Cardiac fibroblast (primary cell): ENCODE measurements around the gene PCNX2.

Experiments used
- DNase-seq, 2 donors: peaks; one replicate each; pipeline versions ENCODE4 v3.0.0 to v3.0.0-alpha.2; 2010; ENCODE audit warnings: low read depth in 2 of 2
- H3K4me3 ChIP-seq, 2 donors: replicated peaks in 1 of 2; 1 replicate in 1 of 2; 2 replicates in 1 of 2; pipeline ENCODE4 v1.5.1; 2011; ENCODE audit warnings: low read depth in 2 of 2, low read length in 2 of 2, mild to moderate bottlenecking in 2 of 2, moderate library complexity in 1 of 2
- TF ChIP-seq, protein P1 (sequence below): IDR thresholded peaks from one replicate; pipeline ENCODE4 v1.5.1; 2011; ENCODE audit warnings: low read depth, mild to moderate bottlenecking, low read length, inconsistent platforms

PCNX2 gene

DNA sequence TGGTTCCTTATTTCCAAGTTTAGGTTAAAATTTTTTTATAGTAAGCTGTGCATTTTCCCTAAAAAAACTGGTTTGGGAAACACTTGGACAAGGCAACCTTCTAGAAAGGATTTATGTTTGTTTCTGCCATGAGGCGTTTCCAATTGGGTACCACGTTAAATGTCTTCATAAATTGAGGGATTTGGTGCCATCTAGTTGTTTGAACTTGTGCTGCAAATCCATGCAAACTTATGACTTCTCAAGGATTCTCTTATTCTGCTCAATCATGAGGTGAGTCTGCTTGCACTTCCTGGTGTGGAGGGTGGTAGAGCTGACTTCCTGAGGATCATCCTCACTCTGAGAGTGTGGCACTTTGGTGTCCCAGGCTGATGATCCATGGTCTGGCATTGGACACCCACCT lies 123.3 kb downstream of the PCNX2 start:
- H3K4me3 ChIP-seq = no peak overlapping the region
- peak; percentile 67 to 70 for DNase-seq
- TF ChIP-seq, protein P1, sequence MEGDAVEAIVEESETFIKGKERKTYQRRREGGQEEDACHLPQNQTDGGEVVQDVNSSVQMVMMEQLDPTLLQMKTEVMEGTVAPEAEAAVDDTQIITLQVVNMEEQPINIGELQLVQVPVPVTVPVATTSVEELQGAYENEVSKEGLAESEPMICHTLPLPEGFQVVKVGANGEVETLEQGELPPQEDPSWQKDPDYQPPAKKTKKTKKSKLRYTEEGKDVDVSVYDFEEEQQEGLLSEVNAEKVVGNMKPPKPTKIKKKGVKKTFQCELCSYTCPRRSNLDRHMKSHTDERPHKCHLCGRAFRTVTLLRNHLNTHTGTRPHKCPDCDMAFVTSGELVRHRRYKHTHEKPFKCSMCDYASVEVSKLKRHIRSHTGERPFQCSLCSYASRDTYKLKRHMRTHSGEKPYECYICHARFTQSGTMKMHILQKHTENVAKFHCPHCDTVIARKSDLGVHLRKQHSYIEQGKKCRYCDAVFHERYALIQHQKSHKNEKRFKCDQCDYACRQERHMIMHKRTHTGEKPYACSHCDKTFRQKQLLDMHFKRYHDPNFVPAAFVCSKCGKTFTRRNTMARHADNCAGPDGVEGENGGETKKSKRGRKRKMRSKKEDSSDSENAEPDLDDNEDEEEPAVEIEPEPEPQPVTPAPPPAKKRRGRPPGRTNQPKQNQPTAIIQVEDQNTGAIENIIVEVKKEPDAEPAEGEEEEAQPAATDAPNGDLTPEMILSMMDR = peak; percentile 43

DNA sequence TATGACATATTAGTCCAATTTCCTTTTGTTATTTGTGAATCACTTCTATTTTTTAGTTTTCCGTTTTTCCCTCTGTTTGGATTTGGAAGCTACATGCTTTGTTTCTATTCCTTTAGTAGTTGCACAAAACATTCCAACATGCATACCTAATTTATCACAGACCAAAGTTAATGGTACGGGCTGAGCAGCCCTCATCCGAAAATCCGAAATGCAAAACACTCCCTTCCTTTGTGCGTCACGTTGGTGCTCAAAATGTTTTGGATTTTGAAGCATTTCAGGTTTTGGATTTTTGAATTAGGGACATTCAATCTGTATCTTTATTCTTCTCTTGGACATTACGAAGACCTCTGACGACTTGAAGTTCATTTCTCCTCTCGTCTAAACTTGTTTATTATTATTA lies 124.8 kb downstream of the PCNX2 start:
- TF ChIP-seq, protein P1 = no peak
- H3K4me3 ChIP-seq = no peak overlapping the region

DNA sequence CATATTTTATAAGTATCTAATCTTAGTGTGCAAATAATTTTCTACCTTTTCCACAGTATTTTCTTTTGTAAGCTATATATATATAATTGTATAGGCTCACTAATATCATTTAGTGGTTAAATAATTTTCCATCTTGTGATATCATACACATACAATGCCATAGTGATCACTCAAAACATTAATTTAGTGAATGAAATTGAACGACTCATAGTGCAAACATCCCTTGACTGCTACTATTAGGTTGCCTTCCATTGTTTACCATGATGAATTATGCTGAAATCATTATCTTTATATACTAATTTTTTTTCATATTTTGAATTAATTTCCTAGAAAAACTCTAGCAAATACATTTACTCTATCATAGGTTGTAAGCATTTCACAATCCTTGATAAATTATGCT lies 127.1 kb downstream of the PCNX2 start:
- peak in 1 of 2 donors; percentile 31 for DNase-seq
- TF ChIP-seq, protein P1 = no peak
- no peak overlapping the region for H3K4me3 ChIP-seq

More for the DNA sequence above, 124.8 kb downstream of the PCNX2 start:
- DNase-seq = no peak

DNA sequence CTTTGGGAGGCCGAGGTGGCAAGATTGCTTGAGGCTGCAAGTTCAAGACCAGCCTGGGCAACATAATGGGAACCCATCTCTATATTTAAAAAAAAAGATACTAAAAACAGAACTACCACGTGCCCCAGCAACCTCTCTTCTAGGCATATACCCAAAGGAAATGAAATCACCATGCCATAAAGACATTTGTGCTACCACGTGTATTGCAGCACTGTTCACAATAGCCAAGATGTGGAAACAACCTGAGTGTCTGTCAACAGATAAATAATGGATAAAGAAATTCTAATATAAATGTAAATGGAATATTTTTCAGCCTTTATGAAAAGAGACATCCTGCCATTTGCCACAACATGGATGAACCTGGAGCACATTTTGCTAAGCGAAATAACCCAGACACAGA lies 128.6 kb downstream of the PCNX2 start:
- peak; percentile 49 to 56 for DNase-seq
- no peak overlapping the region for H3K4me3 ChIP-seq
- TF ChIP-seq, protein P1 = no peak

DNA sequence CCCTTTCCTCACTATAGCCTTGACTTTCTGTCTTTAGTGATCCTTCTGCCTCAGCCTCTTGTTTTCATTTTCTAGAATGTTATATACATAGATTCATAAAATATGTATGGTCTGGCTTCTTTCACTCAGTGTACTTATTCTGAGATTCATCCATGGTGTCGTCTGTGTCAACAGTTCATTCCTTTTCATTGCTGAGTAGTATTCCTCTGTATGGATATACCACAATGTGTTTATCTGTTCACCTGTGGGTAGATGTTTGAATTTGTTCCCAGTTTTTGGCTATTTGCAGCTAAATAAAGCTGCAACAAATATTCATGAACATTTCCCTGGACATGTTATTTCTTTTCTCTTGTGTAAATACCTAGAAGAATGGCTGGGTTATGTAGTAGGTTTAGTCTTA lies 131.8 kb downstream of the PCNX2 start:
- no peak for DNase-seq
- H3K4me3 ChIP-seq = no peak overlapping the region
- TF ChIP-seq, protein P1 = no peak

DNA sequence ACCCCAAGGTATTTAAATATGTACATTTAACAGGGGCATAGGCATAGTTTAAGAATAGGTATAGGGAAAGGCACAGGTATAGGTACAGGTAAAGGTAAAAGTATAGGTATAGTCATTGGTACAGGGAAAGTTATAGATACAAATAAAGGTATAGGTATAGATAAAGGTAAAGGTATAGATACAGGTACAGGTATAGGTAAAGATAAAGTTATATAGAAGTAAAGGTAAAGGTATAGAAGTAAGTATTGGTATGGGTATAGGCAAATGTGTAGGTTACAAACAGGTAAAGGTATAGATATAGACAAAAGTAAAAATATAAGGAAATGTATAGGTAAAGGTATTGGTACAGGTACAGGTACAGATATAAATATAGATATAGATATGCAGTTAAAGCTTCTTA lies 137.2 kb downstream of the PCNX2 start:
- H3K4me3 ChIP-seq = no peak overlapping the region
- TF ChIP-seq, protein P1 = no peak
- no peak for DNase-seq

DNA sequence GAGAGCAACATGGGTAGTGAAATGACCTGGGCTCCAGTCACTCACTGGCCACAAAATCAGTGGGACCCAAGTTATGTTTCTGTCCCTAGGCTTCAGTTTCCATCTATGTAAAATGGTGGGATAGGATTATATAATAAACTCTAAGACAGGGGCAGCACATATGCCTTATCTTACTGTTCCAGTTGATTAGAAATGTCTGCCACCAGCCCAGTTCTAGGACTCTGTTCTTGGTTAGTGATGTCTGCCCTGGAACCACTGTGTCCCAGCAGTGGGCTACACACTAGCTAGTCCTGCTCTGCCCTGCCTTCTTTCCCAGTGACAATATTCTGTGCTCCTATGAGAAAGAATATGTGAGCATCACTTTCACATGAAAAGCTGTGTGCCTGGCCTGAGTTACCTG lies 138.3 kb downstream of the PCNX2 start:
- H3K4me3 ChIP-seq = no peak overlapping the region
- TF ChIP-seq, protein P1 = no peak
- no peak for DNase-seq
